GM04504 (cell line): Measurements from ENCODE around the gene LYPD6.
A peak's percentile ranks its signal among the peaks of the same experiment; 100 is the strongest.
"Not testable (repeated sequence)": the region's sequence is repeated elsewhere in the genome, so short reads cannot be mapped to it uniquely, and the experiment has no call there.

Experiments
- DNase-seq: peaks from one replicate; pipeline ENCODE4 v3.0.0-alpha.2; 2012; ENCODE audit warnings: low read depth

The LYPD6 gene, protein sequence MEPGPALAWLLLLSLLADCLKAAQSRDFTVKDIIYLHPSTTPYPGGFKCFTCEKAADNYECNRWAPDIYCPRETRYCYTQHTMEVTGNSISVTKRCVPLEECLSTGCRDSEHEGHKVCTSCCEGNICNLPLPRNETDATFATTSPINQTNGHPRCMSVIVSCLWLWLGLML

DNA sequence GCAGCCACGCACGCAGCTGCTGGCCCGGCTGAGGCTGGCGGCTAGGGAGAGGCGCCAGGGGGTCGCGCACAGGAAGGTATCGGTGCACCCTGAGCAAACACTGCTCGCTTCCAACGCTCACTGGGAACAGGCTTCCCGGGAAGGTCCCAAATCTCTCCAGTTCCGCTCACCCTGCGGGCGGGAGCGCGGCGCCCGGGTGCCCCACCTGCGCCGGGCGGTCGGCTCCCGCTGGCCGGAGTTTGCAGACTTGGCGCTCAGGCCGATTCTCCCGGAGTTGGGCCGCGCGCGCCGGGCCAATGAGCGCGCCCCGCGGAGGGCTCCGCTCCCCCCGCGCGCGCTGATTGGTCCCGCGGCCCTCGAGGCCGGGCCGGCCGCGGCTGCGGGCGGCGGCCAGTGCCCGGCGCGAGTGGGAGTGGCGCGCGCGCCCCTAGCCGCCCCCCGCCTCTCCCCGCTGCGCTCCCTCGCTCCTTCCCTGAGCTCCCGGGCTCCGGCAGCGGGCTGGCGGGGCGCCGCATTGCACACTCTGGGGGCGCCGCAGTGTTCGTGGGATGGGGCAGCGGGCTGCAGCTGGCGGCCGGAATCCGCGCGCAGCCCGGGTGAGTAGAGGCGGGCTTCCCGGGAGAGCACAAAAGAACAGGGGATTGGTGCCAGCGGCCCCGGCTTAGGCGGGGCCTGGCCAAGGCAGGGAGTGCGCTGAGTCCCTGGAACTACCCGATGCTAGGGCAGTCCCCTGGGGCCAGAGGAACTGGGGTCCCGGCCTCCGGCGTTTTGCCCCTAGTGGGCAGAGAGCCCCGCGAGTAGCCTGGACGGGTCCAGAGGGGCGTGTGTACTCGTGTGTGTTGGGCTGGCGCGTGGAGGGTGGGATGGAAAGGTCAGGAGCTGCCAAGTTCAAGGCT, at the start of gene LYPD6:
TSS of gene LYPD6 (plus strand) at position 461 of the 896 bp plus-strand sequence. CDS start 107,122 bp downstream, outside the sequence.
- peak; percentile 72 for DNase-seq

DNA sequence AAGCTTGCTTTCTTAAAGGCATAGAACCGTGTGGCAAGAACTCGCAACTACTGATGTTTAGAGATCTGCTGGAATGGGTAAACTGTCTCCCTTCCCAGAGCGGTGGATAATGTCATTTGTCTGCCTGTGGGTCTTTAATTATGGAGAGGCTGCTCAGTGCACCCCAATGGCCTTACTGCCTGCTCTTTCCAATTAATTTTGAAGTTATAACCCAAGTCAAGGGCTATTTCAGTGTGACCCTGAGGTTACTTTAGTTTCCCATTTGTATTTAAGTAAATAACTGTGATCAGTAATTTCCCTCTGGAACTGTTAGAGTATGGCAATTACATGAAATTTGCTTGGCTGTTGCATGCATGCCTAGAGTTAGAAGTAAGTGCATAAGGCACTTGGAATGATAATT, 48.9 kb upstream of the LYPD6 start:
- no peak for DNase-seq

DNA sequence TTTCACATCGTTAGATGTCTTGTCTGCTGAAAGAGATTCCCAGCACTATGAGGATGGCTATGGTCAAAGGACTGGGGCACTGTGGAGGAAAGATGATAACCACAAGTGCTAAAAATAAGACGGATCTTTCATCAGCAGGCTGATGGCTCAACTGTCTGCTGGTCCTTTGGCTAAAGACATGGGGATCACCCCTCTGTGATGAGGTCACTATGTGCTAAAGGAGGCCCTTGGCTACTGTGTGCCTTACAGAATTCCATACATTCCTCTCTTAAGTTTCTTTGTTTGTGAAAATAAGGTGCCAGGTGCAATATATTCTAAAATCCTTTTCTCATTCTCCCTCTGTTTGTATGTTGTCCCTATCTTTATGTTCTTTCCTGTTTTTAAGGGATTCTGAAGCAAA, 39.7 kb upstream of the LYPD6 start:
- DNase-seq = no peak

DNA sequence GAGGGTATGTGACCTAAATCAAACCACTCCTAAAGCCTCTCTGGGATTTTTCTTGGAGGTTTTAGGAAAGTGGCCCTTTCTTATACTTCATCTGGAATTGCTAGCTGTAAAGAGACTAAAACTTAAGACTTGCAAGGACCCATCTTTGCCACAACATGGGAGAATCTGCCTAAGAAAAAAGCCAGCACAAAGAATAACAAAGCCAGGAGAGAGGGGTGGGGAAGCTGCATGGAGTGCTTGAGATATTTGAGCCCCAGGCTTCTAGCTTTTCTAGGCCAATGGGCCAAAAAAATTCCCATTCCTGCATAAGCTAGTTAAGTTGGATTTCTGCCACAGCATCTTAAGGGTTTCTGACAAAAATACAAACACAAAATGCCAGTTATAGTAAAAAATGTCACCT, 38.5 kb upstream of the LYPD6 start:
- DNase-seq = no peak

DNA sequence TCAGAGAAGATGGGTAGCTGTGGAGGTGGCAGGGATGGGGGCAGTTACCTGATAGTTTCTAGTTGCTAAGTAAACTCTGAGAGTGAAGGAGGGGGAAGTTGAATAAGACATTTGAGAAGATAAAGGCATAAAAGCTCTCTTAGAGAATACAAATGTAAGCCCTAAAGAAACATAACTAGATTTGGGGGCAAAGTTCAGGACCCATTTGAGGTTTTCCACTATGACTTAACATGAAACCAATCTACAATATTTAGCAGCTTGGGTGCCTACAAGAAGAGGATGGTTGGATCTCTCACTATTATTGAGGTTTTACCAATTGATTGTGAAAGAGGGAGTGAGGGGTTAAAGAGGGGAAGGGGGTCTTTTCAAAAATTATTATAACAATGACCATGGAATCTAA, 34.4 kb upstream of the LYPD6 start:
- no peak for DNase-seq

DNA sequence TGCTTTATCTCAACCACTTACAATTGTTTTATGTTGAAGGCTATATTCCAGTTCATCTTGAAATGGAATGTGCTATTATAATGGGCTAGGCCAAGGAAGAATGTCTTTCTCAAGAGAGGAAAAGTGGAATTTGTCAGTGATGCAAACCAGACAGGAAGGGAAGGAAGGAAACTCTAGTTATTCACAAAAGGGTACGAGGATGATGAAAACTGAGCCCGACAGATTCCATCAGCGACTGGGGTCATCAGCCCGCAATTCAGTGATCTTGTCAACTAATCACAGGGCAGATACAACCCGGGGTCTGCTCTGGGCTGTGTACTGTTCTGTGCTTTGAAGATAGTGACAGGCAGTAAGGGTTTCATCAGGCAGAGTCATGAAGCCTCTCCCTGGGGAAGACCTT, 23.4 kb upstream of the LYPD6 start:
- no peak for DNase-seq

DNA sequence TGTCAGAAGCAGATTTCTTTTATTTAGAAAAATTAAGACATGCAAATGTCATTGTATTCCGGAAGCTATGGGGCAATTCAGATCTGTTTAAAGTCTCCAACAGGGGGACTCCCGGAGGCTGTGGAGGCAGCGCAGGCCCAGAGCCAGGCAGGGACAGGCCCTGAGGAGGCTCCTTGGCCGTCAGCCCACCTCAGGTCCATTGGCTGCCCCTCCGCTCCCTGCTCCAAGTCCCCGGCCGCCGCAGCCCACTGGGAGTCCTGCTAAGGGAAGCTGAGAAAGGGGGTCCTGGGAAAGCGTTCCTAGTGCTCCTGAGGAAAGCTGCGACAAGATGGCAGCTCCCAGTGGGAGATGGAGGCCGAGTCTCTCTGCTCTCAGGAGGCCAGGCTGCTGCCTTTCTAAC, 20.0 kb upstream of the LYPD6 start:
- DNase-seq = no peak

DNA sequence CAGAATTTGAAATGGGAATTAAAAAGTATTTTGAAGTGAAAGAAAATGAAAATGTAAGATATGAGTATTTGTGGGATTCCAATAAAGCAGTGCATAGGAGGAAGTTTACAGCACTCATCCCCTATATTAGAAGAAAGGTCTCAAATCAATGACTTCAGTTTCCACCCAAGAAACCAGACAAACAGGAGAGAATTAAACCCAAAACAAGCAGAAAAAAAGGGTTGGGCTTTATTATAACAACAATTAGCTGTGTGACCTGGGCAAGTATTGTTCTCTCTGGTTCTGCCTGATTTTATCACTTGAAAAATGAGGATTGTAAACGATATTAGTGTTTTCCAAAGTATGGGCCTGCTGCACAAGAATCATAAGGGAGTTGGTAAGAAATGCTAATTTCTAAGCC, 18.3 kb upstream of the LYPD6 start:
- no peak for DNase-seq

DNA sequence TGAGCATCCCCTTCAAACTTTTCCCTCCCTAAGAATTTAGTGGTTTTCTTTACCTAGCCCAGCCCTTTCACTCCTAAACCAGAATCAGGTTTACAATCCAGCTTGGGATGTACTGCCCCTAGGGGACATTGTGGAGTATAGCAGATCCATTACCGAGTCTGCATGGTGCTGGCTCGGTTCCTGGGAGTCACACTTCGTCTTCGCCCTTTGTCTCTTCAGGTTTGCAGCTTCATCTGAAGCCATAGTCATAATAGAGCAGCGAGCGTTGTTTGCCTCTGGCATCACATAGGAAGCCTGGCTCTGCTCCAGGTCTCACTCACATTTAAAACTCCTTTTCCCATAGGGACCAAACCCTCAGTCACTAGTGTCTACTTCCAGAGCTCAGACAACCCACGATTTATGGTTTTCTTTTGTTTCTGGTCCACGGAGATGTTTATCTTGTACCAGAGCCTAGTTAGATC, 16.8 kb upstream of the LYPD6 start:
- DNase-seq = no peak

DNA sequence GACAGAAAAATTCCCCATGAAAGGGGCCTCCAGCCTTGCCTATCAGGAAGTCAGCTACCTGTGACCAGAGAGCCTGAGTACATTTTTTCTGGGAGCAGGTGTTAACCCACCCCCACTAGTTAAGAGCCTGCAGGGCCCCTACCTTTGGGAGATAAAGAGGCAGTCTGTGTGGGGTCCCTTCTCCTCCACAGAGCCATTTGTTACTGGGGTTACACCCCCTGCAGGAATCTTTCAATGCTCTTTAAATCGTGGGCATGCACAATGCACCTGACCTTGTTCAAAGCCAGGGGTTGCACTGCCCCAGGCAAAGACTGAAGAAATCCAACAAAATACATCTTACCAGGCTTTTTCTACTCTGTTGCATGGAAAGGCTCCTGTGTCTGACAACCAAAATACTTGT, 15.7 kb upstream of the LYPD6 start:
- no peak for DNase-seq

DNA sequence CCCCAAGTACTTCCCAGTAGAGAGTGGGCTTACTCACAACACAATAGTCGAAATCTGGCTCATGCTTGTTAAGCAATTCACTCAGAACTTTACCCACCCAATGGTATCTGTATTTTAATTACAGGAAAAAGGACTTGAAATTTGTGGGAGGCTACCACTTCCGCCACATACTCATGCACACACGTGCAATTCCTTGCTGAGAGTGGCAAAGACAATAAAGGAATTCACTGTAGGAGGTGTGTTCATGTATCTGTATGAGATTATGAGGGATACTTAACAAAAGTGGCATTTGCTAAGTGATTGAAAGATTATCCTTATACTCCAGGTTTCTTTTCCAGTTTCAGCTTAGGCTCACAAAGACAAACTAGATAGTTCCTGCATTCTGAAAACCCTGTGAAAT, 14.9 kb upstream of the LYPD6 start:
- DNase-seq = no peak

DNA sequence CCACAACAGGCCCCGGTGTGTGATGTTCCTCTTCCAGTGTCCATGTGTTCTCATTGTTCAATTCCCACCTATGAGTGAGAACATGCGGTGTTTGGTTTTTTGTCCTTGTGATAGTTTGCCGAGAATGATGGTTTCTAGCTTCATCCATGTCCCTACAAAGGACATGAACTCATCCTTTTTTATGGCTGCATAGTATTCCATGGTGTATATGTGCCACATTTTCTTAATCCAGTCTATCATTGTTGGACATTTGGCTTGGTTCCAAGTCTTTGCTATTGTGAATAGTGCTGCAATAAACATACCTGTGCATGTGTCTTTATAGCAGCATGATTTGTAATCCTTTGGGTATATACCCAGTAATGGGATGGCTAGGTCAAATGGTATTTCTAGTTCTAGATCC, 11.8 kb upstream of the LYPD6 start:
- DNase-seq = not testable (repeated sequence)

DNA sequence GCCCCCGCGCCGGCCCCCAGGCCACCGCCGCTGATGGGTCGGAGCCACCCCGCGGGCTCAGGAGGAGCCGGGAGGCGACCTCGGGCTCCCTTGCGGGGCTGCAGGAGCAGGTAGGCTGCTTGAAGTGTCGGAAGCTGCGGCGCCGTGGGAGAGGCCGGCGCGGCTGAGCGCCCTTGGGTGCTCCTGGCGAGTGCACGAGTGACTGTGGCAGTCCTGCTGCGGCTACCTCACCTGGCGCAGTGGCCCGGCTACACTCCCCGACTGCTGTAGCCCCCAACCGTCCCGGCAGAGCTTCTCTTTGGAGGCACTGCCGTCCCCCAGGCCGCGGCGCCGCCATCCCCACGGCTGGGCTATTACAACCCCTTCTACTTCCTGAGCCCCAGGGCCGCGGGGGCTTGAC, 10.0 kb upstream of the LYPD6 start:
- no peak for DNase-seq

DNA sequence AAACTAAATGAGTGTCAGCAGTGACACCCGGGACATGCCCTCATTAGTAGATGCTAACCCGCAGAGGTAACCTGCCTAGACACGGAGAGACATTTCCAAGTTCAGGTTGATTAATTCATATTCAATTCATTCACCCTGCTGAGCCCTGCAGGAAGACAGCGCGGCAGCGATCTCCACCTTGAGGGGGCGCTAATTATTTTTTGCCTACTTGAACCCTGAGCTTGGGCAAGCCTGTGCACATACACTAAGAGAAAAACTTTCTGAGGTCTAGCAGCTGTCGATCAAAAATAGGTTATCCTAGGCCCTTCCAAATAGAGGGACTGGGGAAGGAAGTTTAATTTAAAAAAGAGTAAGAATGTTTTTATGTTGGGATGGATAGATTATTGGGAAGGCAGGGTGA, 1.3 kb upstream of the LYPD6 start:
- no peak for DNase-seq

DNA sequence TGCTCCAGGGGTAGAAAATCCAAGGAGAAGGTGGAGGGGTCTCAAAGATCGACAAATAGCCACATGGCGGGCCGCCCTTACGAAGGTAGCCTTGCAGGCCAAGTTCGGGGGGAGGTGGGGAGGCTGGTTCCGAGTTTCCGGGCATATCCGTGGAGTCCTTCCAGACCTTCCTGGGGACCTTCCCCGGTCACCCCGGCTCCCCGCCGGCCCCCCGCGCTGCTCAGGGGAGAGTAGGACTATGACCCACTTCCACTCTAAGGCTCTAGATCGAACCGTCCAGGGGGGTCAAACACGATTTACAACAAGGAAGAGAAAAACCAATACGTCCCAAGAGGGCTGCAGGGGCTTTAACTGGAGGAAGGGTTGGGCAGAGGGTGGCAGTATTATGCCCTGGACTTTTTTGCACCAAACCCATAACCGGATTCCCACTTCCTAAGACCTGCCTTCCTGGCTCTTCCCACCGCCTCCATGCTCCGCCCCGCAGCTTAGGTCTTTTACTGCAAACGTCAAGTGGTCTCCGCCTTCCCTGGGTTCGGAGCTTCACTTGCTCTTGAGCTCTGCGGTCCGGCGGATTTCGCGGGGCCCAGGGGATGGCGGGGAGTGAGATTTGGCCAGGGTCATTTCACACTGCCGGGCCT, 779 bp upstream of the LYPD6 start:
- DNase-seq = peak; percentile 32

DNA sequence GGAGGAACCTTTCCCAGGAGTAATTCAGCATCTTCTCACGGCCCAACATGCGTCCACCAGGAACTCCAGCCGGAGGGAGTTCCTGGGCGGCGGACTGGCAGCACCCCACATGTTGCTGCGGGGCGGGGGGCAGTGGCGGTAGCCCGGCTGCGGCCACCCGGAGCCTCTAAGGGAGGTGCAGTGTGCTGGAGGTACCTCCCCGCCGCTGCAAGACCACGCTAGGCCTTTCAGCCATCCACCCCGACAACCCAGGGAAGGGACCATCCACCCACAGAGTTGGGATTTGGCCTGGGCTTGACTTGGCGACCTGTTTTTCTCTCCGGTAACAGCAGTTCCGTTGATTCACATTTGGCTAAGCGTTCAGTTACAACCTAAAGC, 625 bp downstream of the LYPD6 start:
- DNase-seq = no peak

DNA sequence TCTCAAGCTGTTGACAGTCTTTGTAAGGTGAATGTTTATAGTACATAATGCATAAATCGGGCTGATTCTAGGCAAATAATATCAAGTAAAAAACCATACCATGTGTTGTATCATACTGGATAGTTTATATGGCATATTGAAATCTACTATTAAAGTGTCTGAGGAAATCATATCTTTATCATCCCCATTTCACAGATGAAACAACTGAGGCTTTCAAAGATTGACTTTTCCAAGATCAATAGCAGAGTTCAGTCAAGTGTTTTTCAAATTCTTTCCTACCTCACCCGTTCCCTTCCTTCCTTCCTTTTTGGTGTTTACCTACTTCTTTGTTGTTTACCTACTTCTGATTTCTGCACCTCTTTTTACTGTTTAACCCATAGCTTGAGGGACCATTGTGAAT, 2.0 kb downstream of the LYPD6 start:
- DNase-seq = no peak

DNA sequence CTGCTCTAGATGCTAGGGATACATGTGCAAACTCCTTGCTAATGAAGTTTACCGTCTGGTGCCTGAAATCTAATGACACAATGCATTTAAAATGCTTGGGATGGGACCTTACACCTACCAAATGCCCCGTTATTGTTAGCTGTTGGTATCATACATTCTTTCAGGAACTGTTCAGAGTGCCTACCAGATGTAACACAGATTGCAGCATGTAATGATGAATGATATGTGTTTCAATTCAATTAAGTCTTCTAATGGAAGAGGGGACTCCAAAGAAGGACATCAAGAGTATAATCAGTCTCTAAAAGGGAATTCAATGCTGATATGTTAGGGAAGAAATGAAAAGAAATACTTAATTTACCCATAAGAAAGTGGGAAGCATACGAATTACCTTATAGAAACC, 3.2 kb downstream of the LYPD6 start:
- no peak for DNase-seq

DNA sequence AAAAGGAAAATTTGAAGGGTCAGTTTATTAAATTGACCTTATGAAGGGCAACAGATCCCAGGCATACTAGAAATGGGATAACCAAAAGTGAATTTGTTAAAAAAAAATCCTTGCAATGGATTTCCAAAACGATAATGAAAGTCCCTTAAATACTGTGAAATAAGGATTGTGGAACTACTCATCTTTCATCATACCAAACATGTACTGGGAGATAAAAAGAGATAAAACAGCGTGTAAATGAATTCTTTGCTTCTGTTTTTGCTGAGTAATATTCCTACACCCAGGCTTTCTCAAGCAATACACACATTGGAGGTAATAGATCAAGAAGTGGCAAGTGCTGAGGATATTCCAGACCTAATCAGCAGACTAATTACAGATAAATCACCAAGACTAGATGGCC, 3.8 kb downstream of the LYPD6 start:
- DNase-seq = no peak

DNA sequence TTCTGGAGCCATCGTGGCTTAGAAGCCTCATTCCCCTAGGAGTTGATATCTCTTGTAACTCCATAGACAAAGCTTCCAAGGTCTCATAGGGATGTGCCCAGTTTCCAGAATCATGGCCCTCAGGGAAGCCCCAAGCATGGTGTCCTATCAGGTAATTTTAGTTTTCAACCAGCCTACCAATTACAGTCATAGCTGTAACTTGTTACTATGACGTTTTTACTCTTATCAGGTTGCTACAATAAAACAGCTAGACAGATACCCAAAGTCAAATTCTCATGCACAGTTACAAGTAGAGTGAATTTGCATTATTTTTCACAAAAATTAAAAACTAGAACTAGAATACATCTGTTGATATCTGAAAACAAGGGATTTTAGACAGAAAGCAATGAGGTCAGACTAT, 8.9 kb downstream of the LYPD6 start:
- DNase-seq = no peak

DNA sequence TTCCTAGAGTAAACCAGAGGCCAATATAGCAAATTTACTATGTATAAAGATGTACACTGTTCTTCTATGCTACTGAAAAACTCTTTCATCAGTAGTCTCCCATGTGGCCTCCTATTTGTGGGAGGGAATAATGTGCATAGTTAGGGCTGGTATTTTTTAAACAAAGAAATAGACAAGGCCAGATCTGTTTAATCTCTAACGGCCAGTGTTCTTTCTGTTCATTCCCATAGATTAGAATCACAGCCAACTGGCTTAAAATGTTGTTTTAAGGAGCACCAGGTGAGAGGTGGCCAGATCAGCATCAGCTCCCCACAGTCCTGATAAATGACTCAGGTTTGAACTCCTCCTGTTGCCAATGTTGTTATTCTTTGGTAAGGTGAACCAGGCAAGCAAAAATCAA, 12.1 kb downstream of the LYPD6 start:
- DNase-seq = no peak

DNA sequence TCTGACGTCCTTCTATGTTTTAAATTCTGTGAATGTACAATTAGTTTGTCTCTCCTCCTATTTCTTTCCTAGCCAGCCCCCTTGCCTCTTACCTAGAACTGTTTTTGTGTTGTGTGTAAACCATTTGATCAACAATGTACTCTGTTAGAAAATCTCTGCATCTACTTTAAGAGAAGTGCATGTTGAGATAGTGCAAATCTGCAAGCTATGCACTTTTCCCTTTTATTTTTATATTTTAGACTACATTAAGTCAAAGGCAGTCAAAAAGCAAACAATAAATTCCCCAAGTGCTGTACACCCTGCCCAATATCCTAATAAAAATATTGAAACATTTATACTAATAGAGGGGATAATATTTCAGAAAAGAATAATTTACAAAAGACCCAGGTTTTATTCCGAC, 13.7 kb downstream of the LYPD6 start:
- DNase-seq = no peak

DNA sequence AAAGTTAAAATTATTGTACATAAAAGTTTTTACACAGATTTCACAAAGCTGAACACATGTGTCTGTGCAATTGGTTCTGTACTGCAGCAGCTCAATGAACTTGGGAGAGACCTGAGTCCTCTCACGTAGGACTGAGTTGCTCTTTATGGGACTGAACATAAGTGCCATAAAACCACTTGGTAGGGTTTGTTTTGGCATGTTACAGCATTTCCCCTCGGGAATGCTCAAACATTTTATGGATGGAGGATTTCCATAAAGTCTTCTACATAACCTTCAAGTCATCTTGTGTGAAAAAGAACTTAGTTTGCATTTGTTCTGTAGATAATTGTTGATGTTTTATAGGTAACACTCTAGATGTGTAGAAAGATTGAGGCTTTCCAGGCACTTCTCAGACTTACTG, 15.9 kb downstream of the LYPD6 start:
- no peak for DNase-seq
